Stimulated activated CD8-positive, alpha-beta memory T cell treated with anti-CD3 and anti-CD28 coated beads, Interleukin-2, amount 100 ng/mL, for 1 hour (primary cell): ENCODE results near the gene CDK6.
A peak's percentile ranks its signal among the peaks of the same experiment; 100 is the strongest.

Experiments used
- DNase-seq, 2 donors: peaks; one replicate each; pipeline ENCODE4 v3.0.0-alpha.2; 2020; ENCODE audit warnings: low read depth in 2 of 2

Gene CDK6

DNA sequence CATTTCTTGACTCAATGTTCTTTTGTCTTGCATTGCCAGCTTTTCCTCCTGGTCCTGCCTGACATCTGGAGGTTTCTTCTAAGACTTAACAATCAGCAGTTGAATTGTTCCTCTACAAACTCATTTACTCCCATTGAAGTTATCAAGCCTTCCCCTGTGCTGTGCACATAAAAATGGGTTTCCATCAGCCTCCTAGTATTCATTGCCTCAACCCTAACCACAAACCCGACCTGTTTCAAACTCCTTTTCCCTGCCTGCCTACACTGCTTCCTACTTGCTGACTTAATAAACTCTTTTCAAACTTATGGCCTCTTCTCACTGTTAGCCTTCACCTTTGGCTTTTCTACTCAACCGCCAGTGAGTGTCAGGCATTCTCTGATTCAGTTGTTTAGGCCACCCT is 9.4 kb upstream of the CDK6 start:
- no peak for DNase-seq

DNA sequence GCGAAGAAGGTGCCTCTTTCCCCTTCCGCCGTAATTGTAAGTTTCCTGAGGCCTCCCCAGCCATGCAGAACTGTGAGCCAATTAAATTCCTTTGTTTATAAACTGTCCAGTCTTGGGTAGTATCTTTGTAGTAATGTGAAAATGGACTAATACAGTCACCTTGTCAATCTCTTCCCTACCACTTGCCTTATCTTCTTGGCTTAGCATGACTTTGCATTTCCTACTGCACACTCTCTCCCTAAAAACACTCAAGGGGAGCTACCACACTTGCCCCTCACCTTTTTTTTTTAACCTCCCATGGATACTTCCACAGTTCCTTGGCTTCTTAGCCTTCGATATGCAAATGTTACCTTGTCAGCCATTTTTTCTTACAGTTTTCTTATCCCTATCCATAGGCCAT is 7.4 kb upstream of the CDK6 start:
- no peak for DNase-seq

GRCh38 chr7:92843034-92843760 is 6.8 kb upstream of the CDK6 start:
- no peak for DNase-seq

DNA sequence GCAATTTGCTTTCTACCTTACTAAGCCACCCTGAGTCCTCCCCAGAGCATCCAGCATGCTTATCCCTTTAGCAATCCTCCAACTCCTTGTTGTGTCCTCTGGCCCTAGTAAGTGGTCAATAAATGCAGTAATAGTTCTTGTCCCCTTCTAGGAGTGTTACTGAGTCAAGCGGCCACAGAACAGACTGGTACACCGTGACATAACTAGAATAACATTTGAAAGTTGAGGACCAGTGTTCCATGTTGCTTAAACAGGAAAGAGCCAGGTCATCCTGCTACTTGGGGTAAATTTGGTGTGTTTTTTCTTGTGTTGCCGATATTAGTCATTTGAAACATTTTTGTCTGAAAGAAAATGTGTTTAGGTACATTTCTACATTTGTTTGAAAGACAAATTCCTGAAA is 4.8 kb upstream of the CDK6 start:
- no peak for DNase-seq

DNA sequence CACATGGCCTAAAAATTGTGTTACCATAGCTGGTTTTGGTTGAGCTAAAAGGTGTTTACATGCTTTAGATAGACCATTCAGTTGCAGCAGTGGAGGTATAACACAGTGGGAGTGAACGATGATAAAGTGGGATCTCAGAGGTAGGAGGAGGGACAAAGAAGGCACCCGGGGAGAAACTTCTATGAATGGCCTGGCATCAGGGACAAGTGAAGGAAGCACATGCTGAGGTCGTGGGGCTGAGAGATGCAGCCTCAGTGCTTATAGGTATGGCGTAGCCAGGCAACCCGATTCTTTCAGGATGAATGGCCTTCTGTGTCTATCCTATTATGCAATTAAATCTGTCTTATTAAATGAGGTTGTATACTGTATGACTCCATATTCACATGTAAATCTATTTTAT is 3.9 kb upstream of the CDK6 start:
- no peak for DNase-seq

DNA sequence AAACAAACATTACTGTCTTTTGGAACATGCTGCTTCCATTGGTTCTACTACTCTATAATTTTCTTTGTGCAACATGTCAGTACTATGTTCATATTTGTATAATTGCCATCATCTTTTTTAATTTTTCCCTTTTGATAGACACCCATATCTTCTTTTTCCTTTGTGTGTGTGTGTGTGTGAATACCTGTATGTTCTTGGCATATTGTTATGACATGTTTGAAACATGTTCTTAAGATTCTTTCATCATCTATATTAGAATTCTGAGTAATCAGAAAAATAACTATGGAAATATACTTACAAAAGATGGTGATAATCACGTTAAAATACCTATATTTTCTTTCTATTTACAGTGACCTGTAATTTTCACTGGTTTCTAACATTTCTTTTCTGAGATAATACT is 3.5 kb upstream of the CDK6 start:
- DNase-seq = no peak

- DNase-seq = no peak
Measured at GRCh38 chr7:92838934-92839333, 2.6 kb upstream of the CDK6 start.

GRCh38 chr7:92837000-92837749 is 802 bp upstream of the CDK6 start:
- no peak for DNase-seq

DNA sequence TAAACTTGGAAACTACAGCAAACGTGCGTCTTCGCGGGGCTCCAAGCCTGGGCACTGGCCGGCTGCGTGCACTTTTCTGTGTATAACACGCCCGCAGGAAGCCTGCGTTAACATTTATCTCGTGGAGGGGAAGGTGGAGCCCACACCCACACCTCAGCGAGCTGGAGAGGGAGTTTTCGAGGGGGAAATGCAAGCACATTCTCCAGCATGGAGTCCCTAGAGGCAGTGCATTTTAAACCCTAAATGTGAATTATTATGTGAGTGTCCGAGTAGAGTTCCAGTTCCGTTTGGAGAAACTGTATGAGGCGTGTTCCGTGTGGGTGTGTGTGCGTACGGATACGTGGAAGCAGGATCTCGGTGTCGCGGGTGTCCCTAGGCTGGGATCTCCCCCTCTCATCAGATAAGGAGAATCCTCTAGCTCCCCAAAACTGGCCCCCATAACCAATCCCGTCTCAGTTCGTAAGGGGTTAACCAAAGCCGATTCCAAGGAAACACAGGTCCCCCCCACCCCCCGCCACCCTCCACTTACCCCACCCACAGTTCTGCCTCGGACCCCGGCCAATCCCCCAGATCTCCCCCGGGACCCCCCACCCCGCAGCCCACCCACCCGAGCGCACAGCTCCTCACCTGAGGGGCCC is 403 bp downstream of the CDK6 start:
- no peak for DNase-seq

- peak in 1 of 2 donors; percentile 13 for DNase-seq
Measured at GRCh38 chr7:92835261-92835850, 1.0 kb downstream of the CDK6 start.

DNA sequence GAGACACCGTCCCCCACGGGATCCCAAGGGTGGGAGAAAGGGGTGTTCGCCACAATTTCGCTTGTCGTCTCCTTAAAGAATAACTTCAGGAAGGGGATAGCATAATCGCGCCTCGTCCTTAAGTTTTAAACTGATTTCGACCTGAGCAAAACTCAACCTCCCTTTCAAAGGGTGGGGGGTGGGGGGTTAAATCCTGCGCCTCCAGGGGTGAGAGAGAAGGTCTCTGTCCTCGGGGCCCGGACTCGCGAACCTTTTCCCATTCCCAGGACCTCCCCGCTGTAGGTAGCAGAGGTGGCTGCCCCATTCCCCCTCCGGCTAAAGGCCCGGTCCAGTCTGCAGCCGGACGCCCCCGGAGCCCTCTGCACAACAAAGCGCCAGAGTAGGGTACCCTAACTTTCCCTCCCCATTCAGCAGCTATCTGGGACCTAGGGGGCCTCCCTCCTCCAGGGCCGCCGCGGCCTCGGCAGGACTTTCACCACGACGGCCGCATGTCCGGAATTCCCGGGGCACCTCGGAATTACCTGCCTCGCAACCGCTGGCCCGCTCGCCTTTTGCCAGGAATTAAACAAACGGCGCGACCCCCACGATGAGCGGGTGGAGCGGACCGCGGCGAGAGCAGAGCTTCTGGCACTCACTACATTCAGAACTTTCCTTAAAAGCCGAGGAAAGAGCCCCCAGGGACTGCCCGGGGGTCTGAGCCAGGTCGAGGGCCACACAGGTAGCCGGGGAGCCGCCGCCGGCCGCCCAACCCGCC is 1.7 kb downstream of the CDK6 start:
- DNase-seq = no peak

GRCh38 chr7:92833766-92834506 is 2.4 kb downstream of the CDK6 start:
- peak in 1 of 2 donors; percentile 65 for DNase-seq

- DNase-seq = peak; percentile 72 to 81
Measured at GRCh38 chr7:92833024-92833765, 3.2 kb downstream of the CDK6 start.

DNA sequence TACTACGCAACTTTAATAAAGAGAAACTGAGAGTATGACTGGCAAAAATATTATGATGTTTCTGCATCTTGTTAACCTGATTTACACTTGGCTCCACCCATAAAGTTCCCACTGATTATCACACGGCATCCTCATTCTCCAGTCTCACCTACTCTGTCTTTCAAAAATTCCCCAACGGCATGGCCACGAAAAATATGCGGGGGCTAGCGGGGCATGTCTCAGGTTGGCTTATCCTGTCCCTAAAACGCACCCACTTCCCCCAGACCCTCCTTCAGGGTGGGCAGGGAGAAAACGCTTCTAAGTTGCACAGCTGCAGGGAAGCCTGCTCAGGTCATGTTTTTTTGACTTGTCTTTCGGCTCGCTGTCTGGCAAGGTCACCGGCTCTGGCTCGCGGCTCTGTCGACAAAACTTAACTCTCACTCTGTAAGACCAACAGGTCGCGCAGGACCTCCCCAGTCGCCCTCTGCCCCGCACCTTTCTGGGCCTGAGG is 3.8 kb downstream of the CDK6 start:
- no peak for DNase-seq

- no peak for DNase-seq
Measured at GRCh38 chr7:92831716-92832533, 4.4 kb downstream of the CDK6 start.

DNA sequence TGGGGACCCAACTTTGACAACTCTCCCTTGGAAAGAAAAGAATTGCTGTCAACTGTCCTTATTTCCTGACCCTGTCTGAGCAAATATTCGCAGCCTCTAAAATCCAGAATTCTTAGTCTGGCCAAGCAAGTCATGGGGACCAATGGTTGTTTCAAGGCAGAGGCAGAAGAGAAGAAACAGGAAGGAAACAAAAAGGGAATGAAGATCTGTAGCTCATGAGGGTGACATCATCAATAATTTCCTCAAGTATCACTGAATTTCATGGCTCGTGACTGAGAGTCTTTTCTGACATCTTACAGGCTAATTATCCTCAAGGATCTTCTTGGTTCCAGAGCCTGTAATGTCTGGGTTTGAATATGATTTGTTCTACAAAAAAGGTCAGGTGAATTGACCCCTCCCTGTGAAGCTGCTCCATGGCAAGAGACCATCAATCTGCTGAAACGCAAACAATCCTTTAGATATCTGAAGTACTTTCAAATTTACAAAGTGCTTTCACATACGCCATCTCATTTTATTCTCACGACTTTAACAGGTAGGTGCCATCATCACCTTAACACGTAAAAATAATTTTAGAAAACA is 5.8 kb downstream of the CDK6 start:
- DNase-seq = no peak

- DNase-seq = no peak
Measured at GRCh38 chr7:92830027-92830426, 6.3 kb downstream of the CDK6 start.

DNA sequence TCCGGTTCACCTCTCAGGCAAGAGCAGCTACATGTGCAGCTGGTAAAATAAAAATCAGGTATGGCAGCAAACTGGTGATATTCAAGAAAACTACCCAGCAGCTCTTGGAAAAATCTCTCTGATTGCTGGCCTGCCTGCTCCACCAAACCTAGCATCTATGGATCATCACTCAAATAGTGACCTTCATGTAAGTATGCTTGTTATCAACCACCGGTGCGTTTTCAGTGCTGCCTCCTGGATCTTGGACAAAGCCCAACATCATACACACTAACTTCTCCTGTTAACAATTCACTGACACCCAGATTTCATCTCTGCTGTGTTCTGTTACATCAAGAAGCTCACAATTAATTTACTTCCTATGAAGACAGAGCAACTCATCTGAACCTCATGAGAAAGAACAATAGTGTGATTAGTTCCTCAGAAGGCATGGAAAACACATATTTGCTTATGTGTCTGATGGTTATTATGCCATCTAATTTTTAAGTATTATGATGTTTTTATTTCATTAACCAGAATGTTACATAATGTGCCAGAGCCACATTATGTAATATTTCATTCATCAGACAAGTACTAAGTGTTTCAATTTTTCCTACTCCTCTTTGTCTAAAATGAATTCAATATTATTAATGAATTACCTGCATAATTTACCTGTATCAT is 8.8 kb downstream of the CDK6 start:
- DNase-seq = no peak
